Neutrophil (primary cell): ENCODE results near the gene PRPF19.
A peak's percentile ranks its signal among the peaks of the same experiment; 100 is the strongest.

Experiments
- H3K27ac ChIP-seq: fragments of 200-600 bp; sonication (generic); 2 replicates; pipeline ENCODE4 v1.5.1; 2016; ENCODE audit warnings: mild to moderate bottlenecking, moderate library complexity
- H3K27me3 ChIP-seq: fragments of 200-600 bp; sonication (generic); 2 replicates; pipeline ENCODE4 v1.6.0; 2016; ENCODE audit warnings: mild to moderate bottlenecking
- H3K36me3 ChIP-seq: fragments of 200-600 bp; sonication (generic); 2 replicates; pipeline ENCODE4 v1.5.1; 2017
- H3K4me1 ChIP-seq, 2 experiments: fragments of 200-600 bp in 1 of 2; sonication (generic) in 1 of 2; 1 replicate in 1 of 2; 2 replicates in 1 of 2; pipeline versions ENCODE4 v1.5.1 to v1.6.1; 2013 to 2016; ENCODE audit warnings: low read depth in 1 of 2, low read length in 1 of 2, mild to moderate bottlenecking in 1 of 2, moderate library complexity in 1 of 2; ENCODE audit not compliant: control insufficient read depth in 1 of 2, insufficient read depth in 1 of 2
- H3K4me3 ChIP-seq, 2 experiments: fragments of 200-600 bp in 1 of 2; sonication (generic) in 1 of 2; 1 replicate in 1 of 2; 2 replicates in 1 of 2; pipeline ENCODE4 v1.5.1; 2013 to 2016; ENCODE audit warnings: low read depth in 1 of 2, low read length in 1 of 2, mild to moderate bottlenecking in 1 of 2, moderate library complexity in 1 of 2
- H3K9me3 ChIP-seq: fragments of 200-600 bp; sonication (generic); 2 replicates; pipeline ENCODE4 v1.5.1; 2016
- TF ChIP-seq, protein P1 (sequence below): fragments of 200-600 bp; sonication (generic); IDR thresholded peaks from 2 replicates; pipeline ENCODE4 v1.5.1; 2016; ENCODE audit warnings: antibody characterized with exemption

Gene PRPF19

DNA sequence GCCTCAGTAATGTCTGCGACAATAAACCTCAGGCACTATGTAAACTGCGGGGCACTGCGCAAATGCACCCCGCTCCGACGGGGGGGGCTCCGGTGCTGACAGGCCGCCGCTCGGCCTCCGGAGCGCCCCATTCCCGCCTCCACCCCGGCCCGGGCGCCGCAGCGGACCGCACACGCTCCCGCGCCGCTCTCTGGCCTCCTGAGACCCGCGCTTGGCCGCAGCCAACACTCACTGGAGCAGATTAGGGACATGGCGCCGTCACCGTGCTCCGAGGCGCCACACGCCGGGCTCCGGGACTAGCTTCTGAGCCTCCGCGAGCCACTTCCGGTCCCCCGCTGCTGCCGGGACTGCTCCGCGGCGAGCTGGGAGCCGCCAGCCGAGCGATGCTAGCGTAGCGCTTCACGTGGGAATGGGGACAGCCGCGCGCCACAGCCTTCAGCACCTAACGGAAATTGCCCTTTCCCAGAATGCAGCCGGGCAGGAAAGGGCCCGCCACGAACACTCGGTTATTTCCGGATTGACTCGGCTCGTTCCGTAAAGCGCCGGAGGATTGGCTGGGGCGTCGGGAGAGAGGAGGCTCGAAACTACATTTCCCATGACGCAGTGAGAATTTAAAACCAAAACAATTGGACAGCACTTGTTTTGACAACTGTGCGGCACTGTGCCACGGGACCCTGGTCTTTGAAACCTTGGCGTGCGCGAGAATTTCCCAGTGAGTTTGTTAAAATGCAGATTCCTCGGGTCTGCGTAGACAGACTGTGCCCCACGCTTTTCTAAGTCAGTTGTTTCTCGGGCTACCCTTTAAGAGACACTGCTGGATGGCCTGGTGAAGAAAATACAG lies at the start of gene PRPF19:
TSS of gene PRPF19 (minus strand) at position 454 of the 841 bp plus-strand sequence. CDS start at position 251, 203 bp downstream.
- Histone ChIP-seq H3K4me1 (peaks cover 20 to 21% of the 10 kb centered on the region in 2 experiments), H3K27ac (peak within 1 kb of the TSS; percentile 91), H3K27me3 (no peaks in the 10 kb centered on the region), H3K9me3 (no peaks in the 10 kb centered on the region), H3K36me3 (peaks cover 17% of the 10 kb centered on the region), H3K4me3 (peak within 1 kb of the TSS; percentile 77 to 98)
- TF ChIP-seq, protein P1, sequence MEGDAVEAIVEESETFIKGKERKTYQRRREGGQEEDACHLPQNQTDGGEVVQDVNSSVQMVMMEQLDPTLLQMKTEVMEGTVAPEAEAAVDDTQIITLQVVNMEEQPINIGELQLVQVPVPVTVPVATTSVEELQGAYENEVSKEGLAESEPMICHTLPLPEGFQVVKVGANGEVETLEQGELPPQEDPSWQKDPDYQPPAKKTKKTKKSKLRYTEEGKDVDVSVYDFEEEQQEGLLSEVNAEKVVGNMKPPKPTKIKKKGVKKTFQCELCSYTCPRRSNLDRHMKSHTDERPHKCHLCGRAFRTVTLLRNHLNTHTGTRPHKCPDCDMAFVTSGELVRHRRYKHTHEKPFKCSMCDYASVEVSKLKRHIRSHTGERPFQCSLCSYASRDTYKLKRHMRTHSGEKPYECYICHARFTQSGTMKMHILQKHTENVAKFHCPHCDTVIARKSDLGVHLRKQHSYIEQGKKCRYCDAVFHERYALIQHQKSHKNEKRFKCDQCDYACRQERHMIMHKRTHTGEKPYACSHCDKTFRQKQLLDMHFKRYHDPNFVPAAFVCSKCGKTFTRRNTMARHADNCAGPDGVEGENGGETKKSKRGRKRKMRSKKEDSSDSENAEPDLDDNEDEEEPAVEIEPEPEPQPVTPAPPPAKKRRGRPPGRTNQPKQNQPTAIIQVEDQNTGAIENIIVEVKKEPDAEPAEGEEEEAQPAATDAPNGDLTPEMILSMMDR, result no peak

DNA sequence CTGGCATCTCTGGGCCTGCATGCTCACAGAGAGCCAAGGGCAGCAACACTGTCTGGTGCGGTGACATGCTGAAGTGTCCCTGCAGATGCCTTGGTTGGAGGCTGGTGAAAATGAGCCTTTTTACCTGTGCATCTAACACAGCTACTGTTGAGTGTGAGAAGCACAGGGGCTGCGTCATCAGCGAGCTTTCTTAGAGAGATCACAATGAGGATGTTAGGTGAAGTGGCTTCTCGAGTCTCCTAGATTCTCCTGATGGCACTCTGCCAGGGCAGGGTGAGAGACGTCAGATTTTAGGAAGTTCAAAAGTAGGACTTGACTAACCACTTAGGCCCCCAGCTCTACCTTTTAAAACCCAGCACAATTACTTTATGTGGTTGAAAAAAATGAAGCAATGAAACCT lies 49.2 kb upstream of the PRPF19 start:
- no peaks in the 10 kb centered on the region for H3K36me3 ChIP-seq
- peaks cover 42 to 44% of the 10 kb centered on the region in 2 experiments for H3K4me1 ChIP-seq
- H3K4me3 ChIP-seq, result no peak overlapping the region
- no peaks in the 10 kb centered on the region for H3K9me3 ChIP-seq
- peaks cover 46% of the 10 kb centered on the region for H3K27me3 ChIP-seq
- H3K27ac ChIP-seq, result peak overlapping the region; percentile 99
- TF ChIP-seq, protein P1, result no peak

DNA sequence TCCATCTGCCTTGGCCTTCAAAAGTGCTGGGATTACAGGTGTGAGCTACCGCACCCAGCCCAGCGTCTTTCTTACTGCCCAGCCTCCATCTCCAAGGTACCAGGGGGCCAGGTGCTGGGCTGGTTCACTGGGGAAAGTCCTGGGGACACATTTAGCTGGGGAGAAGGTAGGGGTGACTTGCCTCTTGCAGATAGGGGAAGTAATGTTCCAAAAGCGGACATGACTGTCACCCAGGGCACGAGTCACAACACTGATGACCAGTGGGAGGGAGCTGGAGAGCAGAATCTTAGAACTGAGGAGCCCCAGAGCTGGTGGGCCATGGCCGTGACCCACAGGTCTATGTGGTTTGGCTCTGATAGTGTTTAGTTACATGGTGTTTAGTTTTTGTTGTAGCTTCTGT lies 48.0 kb upstream of the PRPF19 start:
- TF ChIP-seq, protein P1, result peak; percentile 31
- H3K36me3 ChIP-seq, result no peaks in the 10 kb centered on the region
- H3K27me3 ChIP-seq, result peaks cover 42% of the 10 kb centered on the region
- peak overlapping the region; percentile 99 for H3K27ac ChIP-seq
- H3K4me3 ChIP-seq, result peak overlapping the region; percentile 1 to 73
- H3K9me3 ChIP-seq, result no peaks in the 10 kb centered on the region
- peaks cover 54 to 55% of the 10 kb centered on the region in 2 experiments for H3K4me1 ChIP-seq

DNA sequence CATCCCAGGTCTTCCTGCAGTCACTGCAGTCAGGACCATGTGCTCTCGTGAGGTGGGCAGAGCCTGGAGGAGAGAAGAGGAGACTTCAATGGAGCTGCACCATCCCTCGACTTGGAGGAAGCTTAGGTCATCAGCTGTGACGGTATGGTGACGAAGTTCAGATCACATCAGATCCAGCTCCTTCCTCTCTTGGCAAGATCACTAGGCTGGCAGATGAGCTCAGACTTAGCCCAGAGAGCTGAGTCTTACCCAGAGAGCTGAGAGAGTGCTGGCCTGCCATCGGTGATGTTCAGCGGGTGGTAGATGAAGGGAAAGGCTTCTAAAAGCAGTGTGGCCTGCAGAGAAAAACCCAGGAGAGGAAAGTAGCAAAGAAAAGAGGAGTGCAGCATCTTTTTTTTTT lies 47.4 kb upstream of the PRPF19 start:
- H3K4me1 ChIP-seq, result peaks cover 59 to 60% of the 10 kb centered on the region in 2 experiments
- TF ChIP-seq, protein P1, result no peak
- peak overlapping the region; percentile 73 to 84 for H3K4me3 ChIP-seq
- peaks cover 40% of the 10 kb centered on the region for H3K27me3 ChIP-seq
- H3K36me3 ChIP-seq, result peaks cover 3% of the 10 kb centered on the region
- no peaks in the 10 kb centered on the region for H3K9me3 ChIP-seq
- H3K27ac ChIP-seq, result peak overlapping the region; percentile 99

DNA sequence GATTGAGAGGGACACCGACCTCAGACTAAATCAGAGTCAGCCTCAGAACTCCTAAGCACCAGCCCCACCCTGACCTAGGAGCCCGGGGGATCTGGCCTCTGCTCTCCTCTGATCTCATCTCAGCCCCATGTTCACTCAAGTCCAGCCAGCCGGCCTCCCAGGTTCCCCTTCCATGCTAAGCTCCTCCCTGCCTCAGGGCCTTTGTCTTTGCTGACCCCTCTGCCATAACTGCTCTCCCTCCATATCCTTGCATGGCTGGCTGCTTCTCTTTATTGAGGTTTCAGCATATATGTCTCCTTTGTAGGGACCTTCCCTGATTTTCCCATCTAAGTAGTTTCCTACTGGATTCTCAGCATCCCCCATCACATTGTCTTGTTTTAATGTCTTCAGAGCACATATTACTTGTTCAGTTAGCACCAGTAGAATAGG lies 46.4 kb upstream of the PRPF19 start:
- Histone ChIP-seq H3K4me1 (peaks cover 68 to 70% of the 10 kb centered on the region in 2 experiments), H3K9me3 (no peaks in the 10 kb centered on the region), H3K36me3 (peaks cover 13% of the 10 kb centered on the region), H3K27me3 (peaks cover 40% of the 10 kb centered on the region), H3K4me3 (peak overlapping the region; percentile 73 to 84), H3K27ac (peak overlapping the region; percentile 99)
- TF ChIP-seq, protein P1, result no peak
